ENCODE data around the gene SPOCK2. TPM values are rescaled to one million over a fixed set of nuclear protein-coding genes. Genes with fewer than 3 reads are reported as not detected.
A peak's percentile ranks its signal among the peaks of the same experiment; 100 is the strongest.

Gene SPOCK2
- total and polyA plus RNA-seq, 5 donors: 4.9 to 12.8 (median 7.8) TPM

- peaks cover 10% of the 10 kb centered on the region for H3K4me1 ChIP-seq (ENCODE audit: control insufficient read depth, insufficient read depth, low read length)
- WGBS: 85% methylated on average over 8 of the region's 8 CpGs
- DNase-seq (peak in 2 of 3 donors; percentile 53 to 79), ATAC-seq (peak; percentile 8 to 18)
- intact Hi-C loops (cut with DNase I): no loop called here
- no peaks in the 10 kb centered on the region for H3K27me3 ChIP-seq (ENCODE audit: control insufficient read depth, insufficient read depth)
- no peaks in the 10 kb centered on the region for H3K9me3 ChIP-seq (ENCODE audit: control insufficient read depth, low read length)
- no peak overlapping the region for H3K4me3 ChIP-seq (ENCODE audit: low read length)
- no peak overlapping the region for H3K27ac ChIP-seq (ENCODE audit: low read length)
Measured at GRCh38 chr10:72025400-72025799, 63.0 kb downstream of the SPOCK2 start.

- no peaks in the 10 kb centered on the region for H3K27me3 ChIP-seq (ENCODE audit: control insufficient read depth, insufficient read depth)
- WGBS: 87% methylated on average over 4 of the region's 4 CpGs
Measured at GRCh38 chr10:72024596-72024995, 63.8 kb downstream of the SPOCK2 start.

DNA sequence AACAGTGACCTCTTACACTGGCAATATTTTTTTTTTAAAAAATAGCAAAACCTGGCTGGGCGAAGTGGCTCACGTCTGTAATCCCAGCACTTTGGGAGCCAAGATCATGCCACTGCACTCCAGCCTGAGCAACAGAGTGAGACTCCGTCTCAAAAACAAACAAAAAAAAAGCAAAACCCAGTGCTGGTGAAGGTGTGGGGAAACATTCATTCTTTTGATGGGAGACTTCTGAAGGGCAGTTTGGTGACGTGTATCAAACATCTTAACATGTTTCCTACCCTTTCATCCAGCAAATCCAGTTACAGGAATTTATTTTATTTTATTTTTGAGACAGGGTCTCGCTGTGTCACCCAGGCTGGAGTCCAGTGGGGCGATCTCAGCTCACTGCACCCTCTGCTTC, 66.1 kb downstream of the SPOCK2 start:
- intact Hi-C loops (cut with DNase I): no loop called here
- Histone ChIP-seq H3K4me1 (ENCODE audit: control insufficient read depth, insufficient read depth, low read length) (peaks cover 12% of the 10 kb centered on the region), H3K9me3 (ENCODE audit: control insufficient read depth, low read length) (no peaks in the 10 kb centered on the region), H3K27me3 (ENCODE audit: control insufficient read depth, insufficient read depth) (no peaks in the 10 kb centered on the region), H3K4me3 (ENCODE audit: low read length) (no peak overlapping the region), H3K27ac (ENCODE audit: low read length) (no peak overlapping the region)
- DNase-seq (no peak), ATAC-seq (no peak)
- 84% methylated on average over 6 of the region's 6 CpGs for WGBS

More at GRCh38 chr10:72024596-72024995, 63.8 kb downstream of the SPOCK2 start:
- ATAC-seq: no peak
- no peak overlapping the region for H3K27ac ChIP-seq (ENCODE audit: low read length)
- peaks cover 9% of the 10 kb centered on the region for H3K4me1 ChIP-seq (ENCODE audit: control insufficient read depth, insufficient read depth, low read length)
- no peak for DNase-seq
- intact Hi-C loops (cut with DNase I): no loop called here
- no peak overlapping the region for H3K4me3 ChIP-seq (ENCODE audit: low read length)
- no peaks in the 10 kb centered on the region for H3K9me3 ChIP-seq (ENCODE audit: control insufficient read depth, low read length)

GRCh38 chr10:72020914-72021809, 67.2 kb downstream of the SPOCK2 start:
- peak in 1 of 2 donors; percentile 68 for ATAC-seq
- no peaks in the 10 kb centered on the region for H3K9me3 ChIP-seq (ENCODE audit: control insufficient read depth, low read length)
- no peak overlapping the region for H3K4me3 ChIP-seq (ENCODE audit: low read length)
- WGBS: 55% methylated on average over 9 of the region's 9 CpGs
- H3K27ac ChIP-seq (ENCODE audit: low read length): no peak overlapping the region
- no peaks in the 10 kb centered on the region for H3K27me3 ChIP-seq (ENCODE audit: control insufficient read depth, insufficient read depth)
- no peak for DNase-seq
- intact Hi-C loops (cut with DNase I): no loop called here
- H3K4me1 ChIP-seq (ENCODE audit: control insufficient read depth, insufficient read depth, low read length): peaks cover 20% of the 10 kb centered on the region

DNA sequence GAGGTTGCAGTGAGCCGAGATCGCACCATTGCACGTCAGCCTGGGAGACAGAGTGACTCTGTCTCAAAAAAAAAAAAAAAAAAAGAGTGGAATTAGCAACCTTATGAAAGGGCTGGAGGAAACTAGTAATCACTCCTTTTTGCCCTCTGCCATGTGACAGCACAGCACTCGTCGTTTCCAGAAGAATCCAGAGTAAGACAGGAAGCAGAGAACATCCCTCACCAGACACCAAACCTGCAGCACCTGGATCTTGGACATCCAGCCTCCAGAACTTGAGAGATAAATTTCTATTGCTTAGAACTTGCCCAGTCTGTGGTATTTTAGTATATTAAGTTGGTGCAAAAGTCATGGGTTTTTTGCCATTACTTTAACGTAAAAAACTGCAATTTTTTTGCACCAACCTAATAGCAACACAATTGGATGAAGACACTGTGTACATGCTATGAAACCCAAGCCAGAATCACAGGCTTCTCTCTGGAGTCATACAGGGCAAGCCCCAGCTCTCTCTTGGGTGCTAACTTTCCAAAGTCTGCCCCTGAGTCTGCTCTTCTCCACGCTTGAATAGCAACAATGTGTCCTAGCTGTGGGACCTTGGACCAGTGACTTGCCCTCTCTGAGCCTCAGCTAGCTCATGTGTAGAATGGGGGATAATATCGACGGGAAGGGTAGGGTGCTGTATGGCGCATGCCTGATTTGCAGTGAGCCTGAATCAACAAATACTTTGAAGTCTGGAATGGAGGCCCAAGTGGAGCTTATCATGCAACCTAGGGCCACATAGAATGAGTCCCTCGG, 69.1 kb downstream of the SPOCK2 start:
- Histone ChIP-seq H3K4me1 (ENCODE audit: control insufficient read depth, insufficient read depth, low read length) (peaks cover 23% of the 10 kb centered on the region), H3K27ac (ENCODE audit: low read length) (no peak overlapping the region), H3K9me3 (ENCODE audit: control insufficient read depth, low read length) (no peaks in the 10 kb centered on the region), H3K4me3 (ENCODE audit: low read length) (no peak overlapping the region), H3K27me3 (ENCODE audit: control insufficient read depth, insufficient read depth) (no peaks in the 10 kb centered on the region)
- DNase-seq (no peak), ATAC-seq (no peak)
- intact Hi-C loops (cut with DNase I): no loop called here
- 92% methylated on average over 11 of the region's 11 CpGs for WGBS

GRCh38 chr10:72016608-72017300, 71.6 kb downstream of the SPOCK2 start:
- ATAC-seq (peak; percentile 48 to 55), DNase-seq (peak; percentile 51 to 88 (median 74))
- H3K9me3 ChIP-seq (ENCODE audit: control insufficient read depth, low read length): no peaks in the 10 kb centered on the region
- no peaks in the 10 kb centered on the region for H3K27me3 ChIP-seq (ENCODE audit: control insufficient read depth, insufficient read depth)
- H3K4me1 ChIP-seq (ENCODE audit: control insufficient read depth, insufficient read depth, low read length): peaks cover 31% of the 10 kb centered on the region
- WGBS: 56% methylated on average over 13 of the region's 13 CpGs
- no peak overlapping the region for H3K4me3 ChIP-seq (ENCODE audit: low read length)
- intact Hi-C loops (cut with DNase I): no loop called here
- peak overlapping the region; percentile 93 for H3K27ac ChIP-seq (ENCODE audit: low read length)

GRCh38 chr10:72015841-72016240, 72.5 kb downstream of the SPOCK2 start:
- Histone ChIP-seq H3K9me3 (ENCODE audit: control insufficient read depth, low read length) (no peaks in the 10 kb centered on the region), H3K27ac (ENCODE audit: low read length) (peak overlapping the region; percentile 33), H3K4me3 (ENCODE audit: low read length) (no peak overlapping the region), H3K27me3 (ENCODE audit: control insufficient read depth, insufficient read depth) (no peaks in the 10 kb centered on the region), H3K4me1 (ENCODE audit: control insufficient read depth, insufficient read depth, low read length) (peaks cover 33% of the 10 kb centered on the region)
- ATAC-seq (no peak), DNase-seq (no peak)
- intact Hi-C loops (cut with DNase I): no loop called here
- 73% methylated on average over 8 of the region's 8 CpGs for WGBS

GRCh38 chr10:72014785-72015480, 73.4 kb downstream of the SPOCK2 start:
- Histone ChIP-seq H3K4me1 (ENCODE audit: control insufficient read depth, insufficient read depth, low read length) (peaks cover 40% of the 10 kb centered on the region), H3K4me3 (ENCODE audit: low read length) (no peak overlapping the region), H3K9me3 (ENCODE audit: control insufficient read depth, low read length) (no peaks in the 10 kb centered on the region), H3K27ac (ENCODE audit: low read length) (no peak overlapping the region), H3K27me3 (ENCODE audit: control insufficient read depth, insufficient read depth) (no peaks in the 10 kb centered on the region)
- 82% methylated on average over 10 of the region's 10 CpGs for WGBS
- ATAC-seq (no peak), DNase-seq (peak in 1 of 3 donors; percentile 24)
- intact Hi-C loops (cut with DNase I): no loop called here

- WGBS: 44% methylated on average over 2 of the region's 2 CpGs
- H3K27me3 ChIP-seq (ENCODE audit: control insufficient read depth, insufficient read depth): no peaks in the 10 kb centered on the region
- ATAC-seq (no peak), DNase-seq (peak in 1 of 3 donors; percentile 24)
- no peaks in the 10 kb centered on the region for H3K9me3 ChIP-seq (ENCODE audit: control insufficient read depth, low read length)
- H3K4me1 ChIP-seq (ENCODE audit: control insufficient read depth, insufficient read depth, low read length): peaks cover 43% of the 10 kb centered on the region
- intact Hi-C loops (cut with DNase I): no loop called here
- peak overlapping the region; percentile 46 for H3K27ac ChIP-seq (ENCODE audit: low read length)
- H3K4me3 ChIP-seq (ENCODE audit: low read length): no peak overlapping the region
Measured at GRCh38 chr10:72014197-72014596, 74.2 kb downstream of the SPOCK2 start.

DNA sequence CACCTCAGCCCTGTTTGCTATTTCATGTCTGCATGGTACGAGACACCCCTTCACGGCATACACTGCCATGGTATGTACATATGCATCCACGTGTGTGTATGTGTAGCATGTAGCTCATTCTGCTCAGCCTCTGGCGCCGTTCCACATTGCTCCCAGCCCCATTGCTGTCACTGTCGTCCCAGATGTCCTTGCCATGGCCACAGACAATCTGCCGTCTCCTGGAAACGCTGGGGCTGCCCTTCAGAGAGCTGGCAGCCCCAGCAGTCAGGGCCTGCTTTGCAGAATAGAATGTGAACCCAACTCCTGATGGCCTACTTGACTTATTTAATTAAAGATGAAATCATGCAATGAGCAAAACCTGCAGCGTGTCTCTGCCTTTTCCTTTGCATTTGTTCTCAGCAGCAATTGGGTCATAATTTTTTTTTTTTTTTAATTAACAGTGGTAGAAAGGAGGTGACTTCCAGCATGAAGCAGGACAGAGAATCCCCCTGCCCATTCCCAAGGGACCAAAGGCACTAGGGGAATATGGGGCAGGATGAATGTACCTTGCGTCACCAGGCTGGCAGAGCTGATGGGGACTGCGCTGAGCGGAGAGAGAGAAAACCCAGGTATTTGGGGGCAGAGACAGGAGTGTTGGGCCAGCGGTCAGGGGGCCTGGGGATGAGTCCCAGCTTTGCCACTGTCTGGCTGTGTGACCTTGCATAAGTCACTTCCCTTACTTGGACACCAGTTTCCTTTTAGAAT, 75.0 kb downstream of the SPOCK2 start:
- intact Hi-C loops (cut with DNase I): no loop called here
- Histone ChIP-seq H3K27me3 (ENCODE audit: control insufficient read depth, insufficient read depth) (no peaks in the 10 kb centered on the region), H3K9me3 (ENCODE audit: control insufficient read depth, low read length) (no peaks in the 10 kb centered on the region), H3K27ac (ENCODE audit: low read length) (peak overlapping the region; percentile 46), H3K4me3 (ENCODE audit: low read length) (no peak overlapping the region), H3K4me1 (ENCODE audit: control insufficient read depth, insufficient read depth, low read length) (peaks cover 47% of the 10 kb centered on the region)
- ATAC-seq (no peak), DNase-seq (peak; percentile 58 to 84 (median 83))
- WGBS: 72% methylated on average over 13 of the region's 13 CpGs
